ENCODE data around the gene SOX8.
"Not testable (repeated sequence)": the region's sequence is repeated elsewhere in the genome, so short reads cannot be mapped to it uniquely, and the experiment has no call there.

The SOX8 gene

DNA sequence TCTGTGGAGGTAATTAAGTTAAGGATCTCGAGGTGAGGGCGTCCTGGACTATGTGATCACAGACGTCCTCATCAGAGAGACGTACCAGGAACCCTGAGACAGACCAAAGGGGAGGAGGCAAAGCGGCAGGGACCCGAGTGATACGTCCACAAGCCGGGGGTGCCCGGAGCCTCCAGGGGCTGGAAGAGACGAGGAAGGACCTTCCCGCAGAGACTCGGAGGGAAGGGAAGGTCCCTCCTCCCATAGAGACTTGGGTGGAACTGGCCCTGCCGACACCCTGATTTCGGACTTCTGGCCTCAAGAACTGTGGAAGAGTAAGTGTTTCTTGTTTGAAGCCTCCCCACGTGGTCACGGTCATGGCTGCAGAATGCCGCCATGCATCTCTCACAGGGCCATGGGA is 41.6 kb upstream of the SOX8 start:
- TF ChIP-seq TAF1 (IDR thresholded peaks at IDR 0.05; ENCODE audit: low read depth, low read length) (no peak), SPI1 (IDR thresholded peaks at IDR 0.05; ENCODE audit: low read depth, low read length) (no peak), POU2F2 (IDR thresholded peaks at IDR 0.05; ENCODE audit: low read depth, low read length) (no peak), POLR2A (IDR thresholded peaks at IDR 0.05; ENCODE audit: low read depth, low read length) (no peak), POLR2AphosphoS5 (IDR thresholded peaks at IDR 0.05; ENCODE audit: low read depth, low read length) (no peak), PAX5 (IDR thresholded peaks at IDR 0.05; ENCODE audit: insufficient read depth, low read length, severe bottlenecking) (no peak)
- FAIRE-seq (no peak), DNase-seq (ENCODE audit: insufficient read length, low spot score) (no peak)

DNA sequence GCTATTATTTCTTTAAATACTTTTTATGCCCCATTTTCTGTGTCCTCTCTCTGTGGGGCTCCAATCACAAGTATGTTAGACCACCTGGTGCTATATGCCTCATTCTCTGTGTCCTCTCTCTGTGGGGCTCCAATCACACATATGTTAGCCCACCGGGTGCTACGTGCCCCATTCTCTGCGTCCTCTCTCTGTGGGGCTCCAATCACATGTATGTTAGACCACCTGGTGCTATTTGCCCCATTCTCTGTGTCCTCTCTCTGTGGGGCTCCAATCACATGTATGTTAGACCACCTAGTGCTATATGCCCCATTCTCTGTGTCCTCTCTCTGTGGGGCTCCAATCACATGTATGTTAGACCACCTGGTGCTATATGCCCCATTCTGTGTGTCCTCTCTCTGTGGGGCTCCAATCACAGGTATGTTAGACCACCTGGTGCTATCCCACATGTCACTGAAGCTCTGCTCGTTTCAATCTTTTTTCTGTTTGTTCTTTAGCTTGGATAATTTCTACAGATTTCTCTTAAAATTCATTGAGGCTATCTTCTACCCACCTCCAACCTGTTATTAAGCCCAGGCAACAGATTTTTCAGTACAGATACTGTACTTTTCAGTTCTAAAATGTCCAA is 39.0 kb upstream of the SOX8 start:
- FAIRE-seq (no peak), DNase-seq (ENCODE audit: insufficient read length, low spot score) (no peak)
- TF ChIP-seq POLR2A (IDR thresholded peaks at IDR 0.05; ENCODE audit: low read depth, low read length) (no peak), SPI1 (IDR thresholded peaks at IDR 0.05; ENCODE audit: low read depth, low read length) (no peak), POLR2AphosphoS5 (IDR thresholded peaks at IDR 0.05; ENCODE audit: low read depth, low read length) (no peak), TAF1 (IDR thresholded peaks at IDR 0.05; ENCODE audit: low read depth, low read length) (no peak), PAX5 (IDR thresholded peaks at IDR 0.05; ENCODE audit: insufficient read depth, low read length, severe bottlenecking) (no peak), POU2F2 (IDR thresholded peaks at IDR 0.05; ENCODE audit: low read depth, low read length) (no peak)

DNA sequence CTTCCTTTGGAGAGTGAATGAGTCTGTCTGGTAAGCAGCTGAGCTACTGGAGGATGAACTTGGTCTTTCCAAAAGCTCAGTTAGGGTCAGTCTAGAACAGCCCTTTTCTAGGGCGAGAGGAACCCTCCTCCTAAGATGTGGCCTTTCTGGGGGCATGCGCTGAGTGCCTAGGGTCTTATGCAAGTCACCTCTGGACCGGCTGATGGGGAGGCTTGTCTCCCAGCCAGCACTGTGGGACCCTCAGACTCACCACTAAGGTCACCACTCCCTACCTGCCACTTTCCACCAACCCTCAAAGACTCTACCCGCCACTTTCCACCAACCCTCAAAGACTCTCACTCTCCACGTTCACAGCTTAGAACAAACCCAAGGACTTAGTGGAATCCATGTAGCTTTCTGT is 37.6 kb upstream of the SOX8 start:
- DNase-seq (ENCODE audit: insufficient read length, low spot score) (no peak), FAIRE-seq (no peak)
- TF ChIP-seq POU2F2 (IDR thresholded peaks at IDR 0.05; ENCODE audit: low read depth, low read length) (no peak), POLR2A (IDR thresholded peaks at IDR 0.05; ENCODE audit: low read depth, low read length) (no peak), TAF1 (IDR thresholded peaks at IDR 0.05; ENCODE audit: low read depth, low read length) (no peak), SPI1 (IDR thresholded peaks at IDR 0.05; ENCODE audit: low read depth, low read length) (no peak), POLR2AphosphoS5 (IDR thresholded peaks at IDR 0.05; ENCODE audit: low read depth, low read length) (no peak), PAX5 (IDR thresholded peaks at IDR 0.05; ENCODE audit: insufficient read depth, low read length, severe bottlenecking) (no peak)

DNA sequence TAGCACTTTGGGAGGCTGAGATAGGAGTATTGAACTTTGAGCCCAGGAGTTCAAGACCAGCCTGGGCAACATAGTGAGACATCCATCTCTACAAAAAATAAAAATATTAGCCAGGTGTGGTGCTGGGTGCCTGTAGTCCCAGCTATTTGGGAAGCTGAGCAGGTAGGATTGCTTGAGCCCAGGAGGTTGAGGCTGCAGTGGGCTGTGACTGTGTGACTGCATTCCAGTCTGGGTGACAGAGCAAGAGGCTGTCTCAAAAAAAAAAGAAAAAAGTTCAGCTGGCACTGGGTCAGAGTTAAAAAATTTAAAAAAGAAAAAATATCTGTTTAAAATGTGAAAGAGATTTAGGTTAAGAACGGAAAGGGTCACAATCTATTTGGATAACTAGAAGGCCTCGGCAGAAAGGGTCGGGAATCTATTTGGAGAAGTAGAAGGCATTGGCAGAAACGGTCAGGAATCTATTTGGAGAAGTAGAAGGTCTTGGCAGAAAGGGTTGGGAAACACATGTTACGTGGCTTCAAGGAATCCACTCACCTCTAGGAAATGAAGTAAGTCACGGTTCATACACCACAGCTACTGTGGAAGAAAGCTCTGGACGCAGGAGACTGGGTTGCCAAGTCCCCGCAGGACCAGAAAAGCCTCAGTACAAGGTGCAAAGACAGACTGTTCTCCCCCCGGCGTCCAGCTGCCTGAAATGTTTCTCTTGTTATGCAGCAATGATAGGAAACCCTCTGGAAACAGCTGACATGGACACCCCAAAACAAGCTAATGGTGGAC is 36.1 kb upstream of the SOX8 start:
- DNase-seq (ENCODE audit: insufficient read length, low spot score) (no peak), FAIRE-seq (no peak)
- TF ChIP-seq SPI1 (IDR thresholded peaks at IDR 0.05; ENCODE audit: low read depth, low read length) = no peak
- TF ChIP-seq POU2F2 (IDR thresholded peaks at IDR 0.05; ENCODE audit: low read depth, low read length) = no peak
- no peak for TF ChIP-seq TAF1 (IDR thresholded peaks at IDR 0.05; ENCODE audit: low read depth, low read length)
- TF ChIP-seq POLR2A (IDR thresholded peaks at IDR 0.05; ENCODE audit: low read depth, low read length) = no peak
- no peak for TF ChIP-seq POLR2AphosphoS5 (IDR thresholded peaks at IDR 0.05; ENCODE audit: low read depth, low read length)

DNA sequence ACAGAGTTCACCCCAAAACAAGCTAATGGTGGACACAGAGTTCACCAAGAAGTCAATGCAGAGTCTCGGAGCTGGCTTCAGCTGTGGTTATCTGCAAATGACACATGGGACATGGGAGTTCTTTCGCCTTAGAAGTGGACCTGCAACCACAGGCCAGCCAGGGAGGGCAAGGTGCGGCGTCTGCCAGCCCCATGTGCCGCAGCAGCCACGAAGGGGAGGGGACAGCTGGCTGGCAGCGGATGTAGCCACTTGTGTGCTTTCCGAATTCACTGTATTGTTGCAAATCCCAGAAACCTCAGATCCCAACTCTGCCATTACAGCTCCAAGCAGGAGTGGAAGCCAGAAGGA is 35.5 kb upstream of the SOX8 start:
- TF ChIP-seq TAF1 (IDR thresholded peaks at IDR 0.05; ENCODE audit: low read depth, low read length) (no peak), POU2F2 (IDR thresholded peaks at IDR 0.05; ENCODE audit: low read depth, low read length) (no peak), PAX5 (IDR thresholded peaks at IDR 0.05; ENCODE audit: insufficient read depth, low read length, severe bottlenecking) (no peak), SPI1 (IDR thresholded peaks at IDR 0.05; ENCODE audit: low read depth, low read length) (no peak), POLR2A (IDR thresholded peaks at IDR 0.05; ENCODE audit: low read depth, low read length) (no peak)
- DNase-seq (ENCODE audit: insufficient read length, low spot score) (no peak), FAIRE-seq (no peak)

DNA sequence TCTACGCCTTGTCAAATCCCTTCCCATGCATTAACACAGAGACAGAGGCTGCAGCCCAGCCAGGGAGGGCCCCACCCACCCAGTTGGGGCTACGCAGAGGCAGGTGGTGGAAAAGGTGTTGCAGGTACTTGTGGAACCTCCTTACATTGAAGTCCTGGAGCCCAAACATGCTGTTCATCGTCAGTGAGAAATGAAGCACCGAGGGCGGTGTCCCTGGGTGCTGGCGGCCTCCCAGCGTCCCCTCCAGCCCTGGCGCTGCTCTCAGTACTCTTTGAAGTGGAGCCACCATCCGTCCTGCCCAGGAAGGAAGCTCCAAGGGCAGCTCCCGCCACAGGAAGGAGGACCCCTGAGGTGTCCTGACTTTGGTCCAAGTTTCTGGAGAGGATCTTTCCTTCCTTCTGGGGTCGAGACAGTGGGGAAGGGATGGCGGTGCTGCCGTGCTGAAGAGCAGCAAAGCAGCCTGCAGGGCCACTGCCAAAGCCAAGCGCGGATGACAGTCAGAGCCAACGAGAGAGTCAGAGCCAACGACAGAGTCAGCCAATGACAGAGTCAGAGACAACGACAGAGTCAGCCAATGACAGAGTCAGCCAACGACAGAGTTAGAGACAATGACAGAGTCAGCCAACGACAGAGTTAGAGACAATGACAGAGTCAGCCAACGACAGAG is 34.2 kb upstream of the SOX8 start:
- DNase-seq (ENCODE audit: insufficient read length, low spot score) (no peak), FAIRE-seq (no peak)
- TF ChIP-seq SPI1 (IDR thresholded peaks at IDR 0.05; ENCODE audit: low read depth, low read length) = no peak
- no peak for TF ChIP-seq POU2F2 (IDR thresholded peaks at IDR 0.05; ENCODE audit: low read depth, low read length)
- no peak for TF ChIP-seq TAF1 (IDR thresholded peaks at IDR 0.05; ENCODE audit: low read depth, low read length)
- TF ChIP-seq PAX5 (IDR thresholded peaks at IDR 0.05; ENCODE audit: insufficient read depth, low read length, severe bottlenecking) = no peak
- no peak for TF ChIP-seq POLR2AphosphoS5 (IDR thresholded peaks at IDR 0.05; ENCODE audit: low read depth, low read length)
- TF ChIP-seq POLR2A (IDR thresholded peaks at IDR 0.05; ENCODE audit: low read depth, low read length) = no peak

DNA sequence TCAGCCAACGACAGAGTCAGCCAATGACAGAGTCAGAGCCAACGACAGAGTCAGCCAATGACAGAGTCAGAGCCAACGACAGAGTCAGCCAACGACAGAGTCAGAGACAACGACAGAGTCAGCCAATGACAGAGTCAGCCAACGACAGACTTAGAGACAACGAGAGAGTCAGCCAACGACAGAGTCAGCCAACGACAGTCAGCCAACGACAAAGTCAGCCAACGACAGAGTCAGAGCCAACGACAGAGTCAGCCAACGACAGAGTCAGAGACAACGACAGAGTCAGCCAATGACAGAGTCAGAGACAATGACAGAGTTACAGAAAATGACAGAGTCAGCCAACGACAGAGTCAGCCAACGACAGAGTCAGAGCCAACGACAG is 33.7 kb upstream of the SOX8 start:
- not testable (repeated sequence) for DNase-seq (ENCODE audit: insufficient read length, low spot score); FAIRE-seq

DNA sequence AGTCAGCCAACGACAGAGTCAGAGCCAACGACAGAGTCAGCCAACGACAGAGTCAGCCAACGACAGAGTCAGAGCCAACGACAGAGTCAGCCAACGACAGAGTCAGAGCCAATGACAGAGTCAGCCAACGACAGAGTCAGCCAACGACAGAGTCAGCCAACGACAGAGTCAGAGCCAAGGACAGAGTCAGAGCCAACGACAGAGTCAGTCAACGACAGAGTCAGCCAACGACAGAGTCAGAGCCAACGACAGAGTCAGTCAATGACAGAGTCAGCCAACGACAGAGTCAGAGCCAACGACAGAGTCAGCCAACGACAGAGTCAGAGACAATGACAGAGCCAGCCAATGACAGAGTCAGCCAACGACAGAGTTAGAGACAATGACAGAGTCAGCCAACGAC is 32.8 kb upstream of the SOX8 start:
- FAIRE-seq; DNase-seq (ENCODE audit: insufficient read length, low spot score): not testable (repeated sequence)

DNA sequence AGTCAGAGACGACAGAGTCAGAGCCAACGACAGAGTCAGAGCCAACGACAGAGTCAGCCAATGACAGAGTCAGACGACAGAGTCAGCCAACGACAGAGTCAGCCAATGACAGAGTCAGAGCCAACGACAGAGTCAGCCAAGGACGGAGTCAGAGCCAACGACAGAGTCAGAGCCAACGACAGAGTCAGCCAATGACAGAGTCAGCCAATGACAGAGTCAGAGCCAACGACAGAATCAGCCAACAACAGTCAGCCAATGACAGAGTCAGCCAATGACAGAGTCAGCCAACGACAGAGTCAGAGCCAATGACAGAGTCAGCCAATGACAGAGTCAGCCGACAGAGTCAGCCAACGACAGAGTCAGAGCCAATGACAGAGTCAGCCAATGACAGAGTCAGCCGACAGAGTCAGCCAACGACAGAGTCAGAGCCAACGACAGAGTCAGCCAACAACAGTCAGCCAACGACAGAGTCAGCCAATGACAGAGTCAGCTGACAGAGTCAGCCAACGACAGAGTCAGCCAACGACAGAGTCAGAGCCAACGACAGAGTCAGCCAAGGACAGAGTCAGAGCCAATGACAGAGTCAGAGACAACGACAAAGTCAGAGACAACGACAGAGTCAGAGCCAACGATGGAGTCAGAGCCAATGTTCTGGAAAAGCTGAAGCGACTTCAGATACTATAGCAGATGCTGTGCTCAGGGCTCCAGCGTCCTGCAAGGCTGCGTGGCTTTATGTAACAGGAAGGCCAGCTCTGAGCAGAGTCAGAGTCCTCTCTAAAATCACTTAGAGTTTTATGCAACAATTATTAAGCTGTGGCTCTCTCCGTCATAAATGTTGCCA is 30.6 kb upstream of the SOX8 start:
- FAIRE-seq = not testable (repeated sequence)

More for the DNA sequence above, 30.6 kb upstream of the SOX8 start:
- not testable (repeated sequence) for DNase-seq (ENCODE audit: insufficient read length, low spot score)

All from GM12891 (cell line).